ENCODE measurements around the gene TGM3.

TGM3 gene

GRCh38 chr20:2361035-2361593 lies 65.3 kb downstream of the TGM3 start:
- no peak for DNase-seq (ENCODE audit: low read depth in 1 of 2, low spot score in 1 of 2)
- TF ChIP-seq REST (IDR thresholded peaks at IDR 0.05; ENCODE audit: insufficient replicate concordance, low read depth) (no peak), POLR2AphosphoS5 (IDR thresholded peaks at IDR 0.05; ENCODE audit: low read depth) (no peak), CTCF (IDR thresholded peaks at IDR 0.05; ENCODE audit: insufficient read depth, low read length) (no peak)
- Histone ChIP-seq H3K27me3 (ENCODE audit: insufficient read depth, poor library complexity, severe bottlenecking) (no peaks in the 10 kb centered on the region), H3K27ac (replicated peaks) (no peak overlapping the region), H3K4me3 (replicated peaks; ENCODE audit: insufficient read depth, low read length) (no peak overlapping the region)

GRCh38 chr20:2363187-2363586 lies 67.4 kb downstream of the TGM3 start:
- TF ChIP-seq SPI1 (IDR thresholded peaks at IDR 0.05; ENCODE audit: borderline replicate concordance, low read depth) (no peak), POLR2AphosphoS5 (IDR thresholded peaks at IDR 0.05; ENCODE audit: low read depth) (no peak), REST (IDR thresholded peaks at IDR 0.05; ENCODE audit: insufficient replicate concordance, low read depth) (no peak), GABPA (IDR thresholded peaks at IDR 0.05; ENCODE audit: low read depth) (no peak)
- no peak overlapping the region for H3K27ac ChIP-seq (replicated peaks)
- DNase-seq (ENCODE audit: low read depth in 1 of 2, low spot score in 1 of 2), result no peak
- peaks cover 3% of the 10 kb centered on the region for H3K27me3 ChIP-seq (ENCODE audit: insufficient read depth, poor library complexity, severe bottlenecking)
- H3K4me3 ChIP-seq (replicated peaks; ENCODE audit: insufficient read depth, low read length), result no peak overlapping the region

- no peak for DNase-seq (ENCODE audit: low read depth in 1 of 2, low spot score in 1 of 2)
- no peak for TF ChIP-seq SPI1 (IDR thresholded peaks at IDR 0.05; ENCODE audit: borderline replicate concordance, low read depth)
- TF ChIP-seq POLR2AphosphoS5 (IDR thresholded peaks at IDR 0.05; ENCODE audit: low read depth), result no peak
- no peak for TF ChIP-seq REST (IDR thresholded peaks at IDR 0.05; ENCODE audit: insufficient replicate concordance, low read depth)
- no peak for TF ChIP-seq CTCF (IDR thresholded peaks at IDR 0.05; ENCODE audit: insufficient read depth, low read length)
- TF ChIP-seq GABPA (IDR thresholded peaks at IDR 0.05; ENCODE audit: low read depth), result no peak
- H3K27me3 ChIP-seq (ENCODE audit: insufficient read depth, poor library complexity, severe bottlenecking), result peaks cover 3% of the 10 kb centered on the region
- no peak overlapping the region for H3K27ac ChIP-seq (replicated peaks)
- H3K4me3 ChIP-seq (replicated peaks; ENCODE audit: insufficient read depth, low read length), result no peak overlapping the region
Measured at GRCh38 chr20:2363587-2363986, 67.8 kb downstream of the TGM3 start.
